HFFc6 (cell line): ENCODE measurements around the gene FAM163B. TPM values are rescaled to one million over a fixed set of nuclear protein-coding genes. Genes with fewer than 3 reads are reported as not detected.

Experiments used
- DNase-seq: peaks from one replicate; pipeline ENCODE4 v3.0.0-alpha.2; 2018
- H3K27ac Mint-ChIP-seq: 2 replicates; pipeline ENCODE4 v1.8.0; 2020; ENCODE audit warnings: mild to moderate bottlenecking, mixed read lengths
- H3K27me3 Mint-ChIP-seq: 2 replicates; pipeline ENCODE4 v1.8.0; 2021; ENCODE audit warnings: mild to moderate bottlenecking, moderate library complexity, mixed read lengths; ENCODE audit not compliant: insufficient read depth
- H3K36me3 Mint-ChIP-seq: 2 replicates; pipeline ENCODE4 v1.8.0; 2021; ENCODE audit warnings: low read depth, mixed read lengths
- H3K4me1 Mint-ChIP-seq: 2 replicates; pipeline ENCODE4 v1.8.0; 2020; ENCODE audit warnings: low read depth, mixed read lengths
- H3K4me3 Mint-ChIP-seq: 2 replicates; pipeline ENCODE4 v1.8.0; 2020; ENCODE audit warnings: mild to moderate bottlenecking, moderate library complexity, mixed read lengths
- H3K9me3 Mint-ChIP-seq: 2 replicates; pipeline ENCODE4 v1.8.0; 2020; ENCODE audit warnings: mild to moderate bottlenecking, mixed read lengths
- CTCF ChIP-seq: fragments of 200-600 bp; sonication (generic); IDR thresholded peaks from 2 replicates; pipeline ENCODE4 v1.5.0; 2021; ENCODE audit warnings: antibody characterized with exemption, mild to moderate bottlenecking
- total RNA-seq, 6 experiments: library from RNA; stranded (reverse); fragmentation: NEBNext Ultra II Directional; extraction: Animal tissue kit (Norgen Biotek cat#: 25700); gene quantifications; 2 replicates in 1 of 6; 3 replicates in 5 of 6; pipeline ENCODE4 v1.2.3, GENCODE V29; 2021

FAM163B gene
- total RNA-seq, 6 experiments from 2014 or later, result not detected

- Mint-ChIP-seq H3K27me3 (peaks cover 62% of the 10 kb centered on the region), H3K27ac (no peak overlapping the region), H3K36me3 (no peaks in the 10 kb centered on the region), H3K9me3 (no peaks in the 10 kb centered on the region), H3K4me1 (no peaks in the 10 kb centered on the region), H3K4me3 (no peak overlapping the region)
- no peak for TF ChIP-seq CTCF
- DNase-seq, result no peak
These were observed 3.1 kb downstream of the FAM163B start for GRCh38 chr9:133605856-133606707.

GRCh38 chr9:133605446-133605845, 3.7 kb downstream of the FAM163B start:
- peaks cover 57% of the 10 kb centered on the region for H3K27me3 Mint-ChIP-seq
- no peaks in the 10 kb centered on the region for H3K9me3 Mint-ChIP-seq
- no peak overlapping the region for H3K27ac Mint-ChIP-seq
- no peak for TF ChIP-seq CTCF
- no peaks in the 10 kb centered on the region for H3K4me1 Mint-ChIP-seq
- no peak for DNase-seq
- no peak overlapping the region for H3K4me3 Mint-ChIP-seq
- no peaks in the 10 kb centered on the region for H3K36me3 Mint-ChIP-seq

- no peak for TF ChIP-seq CTCF
- no peak overlapping the region for H3K4me3 Mint-ChIP-seq
- H3K27ac Mint-ChIP-seq, result no peak overlapping the region
- H3K4me1 Mint-ChIP-seq, result no peaks in the 10 kb centered on the region
- H3K36me3 Mint-ChIP-seq, result no peaks in the 10 kb centered on the region
- peaks cover 52% of the 10 kb centered on the region for H3K27me3 Mint-ChIP-seq
- DNase-seq, result no peak
- no peaks in the 10 kb centered on the region for H3K9me3 Mint-ChIP-seq
These were observed 4.3 kb downstream of the FAM163B start for GRCh38 chr9:133604856-133605255.

- H3K27ac Mint-ChIP-seq, result no peak overlapping the region
- no peak overlapping the region for H3K4me3 Mint-ChIP-seq
- TF ChIP-seq CTCF, result no peak
- no peaks in the 10 kb centered on the region for H3K36me3 Mint-ChIP-seq
- H3K9me3 Mint-ChIP-seq, result no peaks in the 10 kb centered on the region
- no peak for DNase-seq
- H3K27me3 Mint-ChIP-seq, result peaks cover 48% of the 10 kb centered on the region
- no peaks in the 10 kb centered on the region for H3K4me1 Mint-ChIP-seq
These were observed 5.0 kb downstream of the FAM163B start for GRCh38 chr9:133604214-133604613.

GRCh38 chr9:133603135-133603927, 5.9 kb downstream of the FAM163B start:
- Mint-ChIP-seq H3K27me3 (peaks cover 45% of the 10 kb centered on the region), H3K4me1 (no peaks in the 10 kb centered on the region)

More at GRCh38 chr9:133603135-133603927, 5.9 kb downstream of the FAM163B start:
- H3K4me3 Mint-ChIP-seq, result no peak overlapping the region
- H3K9me3 Mint-ChIP-seq, result peaks cover under 1% of the 10 kb centered on the region; the same call in 1 of the 2 replicates
- peak; percentile 30; the same call in 1 of the 2 replicates for TF ChIP-seq CTCF
- no peak for DNase-seq
- no peaks in the 10 kb centered on the region for H3K36me3 Mint-ChIP-seq
- H3K27ac Mint-ChIP-seq, result no peak overlapping the region
